HepG2 (cell line): Measurements from ENCODE around the gene EMILIN1. TPM values are rescaled to one million over a fixed set of nuclear protein-coding genes. Genes with fewer than 3 reads are reported as not detected.

Experiments
- AKAP8 ChIP-seq: sonication (generic); formaldehyde crosslinking; IDR thresholded peaks from 2 replicates; pipeline ENCODE4 v1.5.1; 2020; ENCODE audit warnings: mild to moderate bottlenecking, missing genetic modification reagents
- BCL3 ChIP-seq: sonication (generic); formaldehyde crosslinking; IDR thresholded peaks from 2 replicates; pipeline ENCODE4 v1.5.1; 2020; ENCODE audit warnings: mild to moderate bottlenecking, missing genetic modification reagents, moderate library complexity
- EP300 ChIP-seq, 3 experiments: sonication (generic) in 1 of 3; formaldehyde crosslinking in 1 of 3; IDR thresholded peaks; 2 replicates each; pipeline versions ENCODE4 v1.5.1 to v1.6.1; 2011 to 2020; ENCODE audit warnings: low read depth in 2 of 3, low read length in 2 of 3, borderline replicate concordance in 1 of 3, improper control_type of control experiment in 1 of 3, mild to moderate bottlenecking in 1 of 3, missing genetic modification reagents in 1 of 3, moderate library complexity in 1 of 3
- ERF ChIP-seq: IDR thresholded peaks from 2 replicates; pipeline ENCODE4 v1.6.1; 2018; ENCODE audit warnings: missing biosample characterization, missing genetic modification reagents
- FOXK2 ChIP-seq: fragments of 450-650 bp; IDR thresholded peaks from 2 replicates; pipeline ENCODE4 v1.6.1; 2016
- GABPA ChIP-seq, 2 experiments: IDR thresholded peaks; 2 replicates each; pipeline ENCODE4 v1.6.1; 2011 to 2016; ENCODE audit warnings: low read depth in 2 of 2, low read length in 1 of 2, missing biosample characterization in 1 of 2, missing genetic modification characterization in 1 of 2
- JUNB ChIP-seq: sonication (generic); formaldehyde crosslinking; IDR thresholded peaks from 2 replicates; pipeline ENCODE4 v1.8.0; 2022; ENCODE audit warnings: missing genetic modification reagents, mild to moderate bottlenecking, borderline replicate concordance
- KAT7 ChIP-seq: IDR thresholded peaks from 2 replicates; pipeline ENCODE4 v1.6.1; 2018; ENCODE audit warnings: borderline replicate concordance, missing compliant biosample characterization
- KMT2B ChIP-seq: IDR thresholded peaks from 2 replicates; pipeline ENCODE4 v1.6.1; 2016; ENCODE audit warnings: missing genetic modification reagents, missing compliant biosample characterization
- MAFK ChIP-seq, 2 experiments: IDR thresholded peaks in 1 of 2; conservative IDR thresholded peaks in 1 of 2; 2 replicates each; pipeline ENCODE4 v1.6.1; 2011; ENCODE audit warnings: improper control_type of control experiment in 2 of 2, low read length in 2 of 2
- NFATC3 ChIP-seq: sonication (generic); formaldehyde crosslinking; IDR thresholded peaks from 2 replicates; pipeline ENCODE4 v1.5.1; 2020; ENCODE audit warnings: mild to moderate bottlenecking, missing genetic modification reagents
- RFX3 ChIP-seq: IDR thresholded peaks from 2 replicates; pipeline ENCODE4 v1.6.1; 2016; ENCODE audit warnings: missing biosample characterization, missing genetic modification reagents
- RFX5 ChIP-seq: IDR thresholded peaks from 2 replicates; pipeline ENCODE4 v1.6.1; 2011; ENCODE audit warnings: low read depth, low read length, improper control_type of control experiment
- RNF2 ChIP-seq: fragments of 450-650 bp; conservative IDR thresholded peaks from 2 replicates; pipeline ENCODE4 v1.6.1; 2016; ENCODE audit warnings: low read depth
- SALL1 ChIP-seq: sonication (generic); formaldehyde crosslinking; IDR thresholded peaks from 2 replicates; pipeline ENCODE4 v1.8.0; 2022; ENCODE audit warnings: mild to moderate bottlenecking, missing genetic modification reagents
- TOE1 ChIP-seq: sonication (generic); formaldehyde crosslinking; IDR thresholded peaks from 2 replicates; pipeline ENCODE4 v1.4.0; 2020; ENCODE audit warnings: mild to moderate bottlenecking, missing genetic modification reagents
- TRIM24 ChIP-seq: sonication (generic); formaldehyde crosslinking; IDR thresholded peaks from 2 replicates; pipeline ENCODE4 v1.8.0; 2022; ENCODE audit warnings: mild to moderate bottlenecking, missing genetic modification reagents
- ZBTB2 ChIP-seq: sonication (generic); formaldehyde crosslinking; IDR thresholded peaks from 2 replicates; pipeline ENCODE4 v1.8.0; 2022; ENCODE audit warnings: low read depth, missing genetic modification reagents
- ZFP37 ChIP-seq: sonication (generic); formaldehyde crosslinking; IDR thresholded peaks from 2 replicates; pipeline ENCODE4 v1.4.0; 2020; ENCODE audit warnings: missing genetic modification reagents, borderline replicate concordance
- ZNF101 ChIP-seq: sonication (generic); formaldehyde crosslinking; IDR thresholded peaks from 2 replicates; pipeline ENCODE4 v1.4.0; 2020; ENCODE audit warnings: mild to moderate bottlenecking, low read depth, missing genetic modification reagents, borderline replicate concordance
- ZNF282 ChIP-seq: fragments of 450-650 bp; IDR thresholded peaks from 2 replicates; pipeline ENCODE4 v1.6.1; 2018; ENCODE audit not compliant: partially characterized antibody
- ZNF512 ChIP-seq: sonication (generic); formaldehyde crosslinking; IDR thresholded peaks from 2 replicates; pipeline ENCODE4 v1.4.0; 2020; ENCODE audit warnings: mild to moderate bottlenecking, missing genetic modification reagents
- ZNF552 ChIP-seq: sonication (generic); formaldehyde crosslinking; IDR thresholded peaks from 2 replicates; pipeline ENCODE4 v1.9.0; 2022; ENCODE audit warnings: missing genetic modification reagents, mild to moderate bottlenecking, borderline replicate concordance
- ZNF558 ChIP-seq: sonication (generic); formaldehyde crosslinking; IDR thresholded peaks from 2 replicates; pipeline ENCODE4 v1.9.0; 2022; ENCODE audit warnings: mild to moderate bottlenecking, missing genetic modification reagents, borderline replicate concordance
- ZNF607 ChIP-seq: sonication (generic); formaldehyde crosslinking; IDR thresholded peaks from 2 replicates; pipeline ENCODE4 v1.5.1; 2020; ENCODE audit warnings: missing genetic modification reagents, mild to moderate bottlenecking, borderline replicate concordance
- ZNF790 ChIP-seq: sonication (generic); formaldehyde crosslinking; IDR thresholded peaks from 2 replicates; pipeline ENCODE4 v1.8.0; 2022; ENCODE audit warnings: missing genetic modification reagents, mild to moderate bottlenecking, borderline replicate concordance
- polyA plus RNA-seq, 8 experiments: library from polyadenylated mRNA; depleted of rRNA in 3 of 8; stranded (reverse) in 7 of 8; unstranded in 1 of 8; fragments of >200 nt; fragmentation: Illumina TruSeq in 4 of 8; extraction: Trizol in 4 of 8; gene quantifications; 2 replicates each; pipeline versions ENCODE4 v1.2.1 to v1.2.3, GENCODE V29; 2011 to 2016; ENCODE audit warnings: low read depth in 4 of 8, missing spikeins in 1 of 8, mixed read lengths in 1 of 8; ENCODE audit not compliant: insufficient read depth in 1 of 8
- total RNA-seq, 5 experiments: library from RNA; depleted of rRNA; stranded (reverse); fragments of >200 nt; fragmentation: Illumina TruSeq; extraction: Trizol; gene quantifications; 2 replicates each; pipeline ENCODE4 v1.2.3, GENCODE V29; 2016; ENCODE audit warnings: low read depth in 1 of 5

EMILIN1 gene
- total and polyA plus RNA-seq, 2 of the 13 experiments (the other 11 are each of a cell fraction or from before 2014, with no cell fraction given) = 8.1 to 9.7 TPM

- TF ChIP-seq ZBTB2 (CRISPR knock-in tag) (peak; percentile 65; the same call in 1 of the 2 replicates), SALL1 (CRISPR knock-in tag) (no peak; the same call in 1 of the 2 replicates), KAT7 (CRISPR knock-in tag) (0 out of 2 replicates have a peak, but pooled peaks have one; percentile 53), ZNF101 (CRISPR knock-in tag) (no peak), NFATC3 (CRISPR knock-in tag) (no peak), ERF (CRISPR knock-in tag) (0 out of 2 replicates have a peak, but pooled peaks have one; percentile 27), TRIM24 (CRISPR knock-in tag) (no peak), GABPA (IDR thresholded peaks at IDR 0.05; ENCODE audit: low read depth, low read length) (no peak), GABPA (CRISPR knock-in tag; IDR thresholded peaks at IDR 0.05; ENCODE audit: low read depth) (no peak), FOXK2 (no peak), MAFK (conservative IDR thresholded peaks at IDR 0.05 in 1 of 2, IDR thresholded peaks at IDR 0.05 in 1 of 2; ENCODE audit: low read length in 2 of 2) (no peak), AKAP8 (CRISPR knock-in tag) (no peak), ZNF790 (CRISPR knock-in tag) (peak; percentile 40; the same call in 1 of the 2 replicates), RFX3 (no peak), EP300 (IDR thresholded peaks at IDR 0.05; ENCODE audit: low read depth in 2 of 2, low read length in 2 of 2) (no peak), EP300 (CRISPR knock-in tag; IDR thresholded peaks at IDR 0.05; ENCODE audit: borderline replicate concordance) (no peak), ZNF558 (no peak; the same call in 1 of the 2 replicates), ZNF282 (no peak), TOE1 (CRISPR knock-in tag) (no peak), KMT2B (no peak; the same call in 1 of the 2 replicates), ZNF607 (CRISPR knock-in tag) (0 out of 2 replicates have a peak, but pooled peaks have one; percentile 29), ZNF552 (CRISPR knock-in tag) (no peak), ZFP37 (no peak), ZNF512 (no peak), JUNB (CRISPR knock-in tag) (no peak), RNF2 (peak; percentile 74), BCL3 (CRISPR knock-in tag) (peak; percentile 47), RFX5 (no peak)
Measured at GRCh38 chr2:27118525-27119329, 40.3 kb downstream of the EMILIN1 start, which contains the start of gene CGREF1 (continued).
